H1 (cell line): ENCODE data around the gene ASCL5.

Source experiments
- ASH2L ChIP-seq: fragments of 200-600, 300-600 bp; sonication (generic); IDR thresholded peaks from one replicate; pipeline ENCODE4 v1.7.1; 2017; ENCODE audit warnings: low read length
- ATF2 ChIP-seq: IDR thresholded peaks from 2 replicates; pipeline ENCODE4 v1.6.1; 2012; ENCODE audit warnings: low read length, inconsistent platforms
- BCL11A ChIP-seq, 2 experiments: IDR thresholded peaks; one replicate each; pipeline ENCODE4 v1.6.1; 2011; ENCODE audit warnings: low read depth in 2 of 2, low read length in 2 of 2, mild to moderate bottlenecking in 2 of 2
- CTBP2 ChIP-seq: IDR thresholded peaks from 2 replicates; pipeline ENCODE4 v1.7.0; 2011; ENCODE audit warnings: borderline replicate concordance, mild to moderate bottlenecking, moderate library complexity, mixed read lengths, low read length; ENCODE audit not compliant: insufficient read depth, insufficient read length
- CTCF ChIP-seq, 3 experiments: IDR thresholded peaks; 1 replicate in 2 of 3; 2 replicates in 1 of 3; pipeline versions ENCODE4 v1.5.1 to v1.6.1; 2011; ENCODE audit warnings: low read length in 3 of 3, mild to moderate bottlenecking in 3 of 3, inconsistent platforms in 2 of 3, low read depth in 1 of 3, moderate library complexity in 1 of 3; ENCODE audit not compliant: insufficient read depth in 1 of 3; ENCODE audit errors: control extremely low read depth in 1 of 3
- EZH2 ChIP-seq: fragments of 200-600 bp; sonication (generic); IDR thresholded peaks from 2 replicates; pipeline ENCODE4 v1.7.1; 2012; ENCODE audit warnings: low read depth, mild to moderate bottlenecking, moderate library complexity, low read length, inconsistent platforms; ENCODE audit not compliant: severe bottlenecking
- HDAC6 ChIP-seq: IDR thresholded peaks from one replicate; pipeline ENCODE4 v1.7.1; 2012; ENCODE audit warnings: low read depth, mild to moderate bottlenecking, inconsistent platforms, low read length, moderate library complexity
- POLR2A ChIP-seq, 2 experiments: IDR thresholded peaks; 1 replicate in 1 of 2; 2 replicates in 1 of 2; pipeline ENCODE4 v1.6.1; 2011; ENCODE audit warnings: low read depth in 2 of 2, low read length in 2 of 2, mild to moderate bottlenecking in 2 of 2; ENCODE audit errors: control extremely low read depth in 1 of 2
- RNF2 ChIP-seq: fragments of 200-900, 300-1000 bp; sonication (generic); IDR thresholded peaks from 2 replicates; pipeline ENCODE4 v1.7.1; 2016; ENCODE audit warnings: borderline replicate concordance, low read depth, mild to moderate bottlenecking, antibody characterized with exemption, low read length; ENCODE audit not compliant: poor library complexity, severe bottlenecking; ENCODE audit errors: missing control alignments
- SUZ12 ChIP-seq: fragments of 200-600 bp; sonication (generic); IDR thresholded peaks from 2 replicates; pipeline ENCODE4 v1.6.1; 2012; ENCODE audit warnings: mild to moderate bottlenecking, inconsistent platforms, low read length, moderate library complexity, mixed read lengths
- TAF1 ChIP-seq: IDR thresholded peaks from 2 replicates; pipeline ENCODE4 v1.6.1; 2011; ENCODE audit warnings: mild to moderate bottlenecking, low read depth, low read length
- YY1 ChIP-seq: IDR thresholded peaks from 2 replicates; pipeline ENCODE4 v1.6.1; 2011; ENCODE audit warnings: low read depth, mild to moderate bottlenecking, low read length

GRCh38 chr1:201145132-201145531, 18.1 kb upstream of the ASCL5 start:
- TF ChIP-seq ATF2, result no peak
- TF ChIP-seq CTCF (IDR thresholded peaks at IDR 0.05; ENCODE audit: control extremely low read depth in 1 of 3, insufficient read depth in 1 of 3, low read depth in 1 of 3, low read length in 3 of 3), result no peak
- TF ChIP-seq POLR2A (IDR thresholded peaks at IDR 0.05; ENCODE audit: control extremely low read depth in 1 of 2, low read depth in 2 of 2, low read length in 2 of 2), result no peak
- TF ChIP-seq SUZ12, result no peak
- TF ChIP-seq HDAC6, result no peak
- TF ChIP-seq TAF1, result no peak
- TF ChIP-seq EZH2, result no peak
- TF ChIP-seq CTBP2, result no peak
- TF ChIP-seq YY1, result no peak
- no peak for TF ChIP-seq ASH2L
- no peak for TF ChIP-seq BCL11A (IDR thresholded peaks at IDR 0.05; ENCODE audit: low read depth in 2 of 2, low read length in 2 of 2)
- TF ChIP-seq RNF2, result no peak
